ENCODE measurements around the gene CMKLR1.

The CMKLR1 gene

GRCh38 chr12:108260039-108260438, 79.1 kb downstream of the CMKLR1 start:
- TF ChIP-seq CTCF (IDR thresholded peaks at IDR 0.05; ENCODE audit: low read depth, low read length) = no peak
- no peak overlapping the region for H3K4me3 ChIP-seq (ENCODE audit: low read depth, low read length)

GRCh38 chr12:108257610-108258106, 81.5 kb downstream of the CMKLR1 start:
- TF ChIP-seq CTCF (IDR thresholded peaks at IDR 0.05; ENCODE audit: low read depth, low read length) = no peak
- no peak overlapping the region for H3K4me3 ChIP-seq (ENCODE audit: low read depth, low read length)

GRCh38 chr12:108257004-108257403, 82.1 kb downstream of the CMKLR1 start:
- no peak for TF ChIP-seq CTCF (IDR thresholded peaks at IDR 0.05; ENCODE audit: low read depth, low read length)
- H3K4me3 ChIP-seq (ENCODE audit: low read depth, low read length) = no peak overlapping the region

- no peak overlapping the region for H3K4me3 ChIP-seq (ENCODE audit: low read depth, low read length)
- no peak for TF ChIP-seq CTCF (IDR thresholded peaks at IDR 0.05; ENCODE audit: low read depth, low read length)
Measured at GRCh38 chr12:108255252-108255602, 83.9 kb downstream of the CMKLR1 start.

- H3K4me3 ChIP-seq (ENCODE audit: low read depth, low read length) = no peak overlapping the region
- TF ChIP-seq CTCF (IDR thresholded peaks at IDR 0.05; ENCODE audit: low read depth, low read length) = no peak
Measured at GRCh38 chr12:108254517-108255251, 84.4 kb downstream of the CMKLR1 start.

GRCh38 chr12:108254030-108254429, 85.1 kb downstream of the CMKLR1 start:
- no peak overlapping the region for H3K4me3 ChIP-seq (ENCODE audit: low read depth, low read length)
- no peak for TF ChIP-seq CTCF (IDR thresholded peaks at IDR 0.05; ENCODE audit: low read depth, low read length)

GRCh38 chr12:108253540-108253939, 85.6 kb downstream of the CMKLR1 start:
- no peak for TF ChIP-seq CTCF (IDR thresholded peaks at IDR 0.05; ENCODE audit: low read depth, low read length)
- no peak overlapping the region for H3K4me3 ChIP-seq (ENCODE audit: low read depth, low read length)
